ENCODE data around the gene ATCAY.
"Not testable (repeated sequence)": the region's sequence is repeated elsewhere in the genome, so short reads cannot be mapped to it uniquely, and the experiment has no call there.

Gene ATCAY

GRCh38 chr19:3902317-3902973 is 22.0 kb downstream of the ATCAY start:
- no peak for DNase-seq (ENCODE audit: low spot score)

- DNase-seq (ENCODE audit: low spot score) = no peak
Observed at GRCh38 chr19:3904233-3904632, 23.7 kb downstream of the ATCAY start.

- DNase-seq (ENCODE audit: low spot score) = no peak
Observed at GRCh38 chr19:3907626-3908265, 27.3 kb downstream of the ATCAY start.

GRCh38 chr19:3908266-3909054 is 28.0 kb downstream of the ATCAY start:
- no peak for DNase-seq (ENCODE audit: low spot score)

- DNase-seq (ENCODE audit: low spot score) = no peak
Observed at GRCh38 chr19:3910105-3910504, 29.6 kb downstream of the ATCAY start.

- no peak for DNase-seq (ENCODE audit: low spot score)
Observed at GRCh38 chr19:3914199-3914598, 33.7 kb downstream of the ATCAY start.

GRCh38 chr19:3916033-3916432 is 35.5 kb downstream of the ATCAY start:
- DNase-seq (ENCODE audit: low spot score) = no peak

- DNase-seq (ENCODE audit: low spot score) = no peak
Observed at GRCh38 chr19:3919793-3920192, 39.3 kb downstream of the ATCAY start.

GRCh38 chr19:3923096-3923758 is 42.7 kb downstream of the ATCAY start:
- no peak for DNase-seq (ENCODE audit: low spot score)

GRCh38 chr19:3923912-3924311 is 43.4 kb downstream of the ATCAY start:
- DNase-seq (ENCODE audit: low spot score) = no peak

- DNase-seq (ENCODE audit: low spot score) = no peak
Observed at GRCh38 chr19:3931041-3931440, 50.6 kb downstream of the ATCAY start.

GRCh38 chr19:3932931-3933810 is 52.7 kb downstream of the ATCAY start, which contains the start of gene NMRK2:
NMRK2 (plus strand) TSS chr19:3933069; CDS start chr19:3933672, 603 bp downstream.
- DNase-seq (ENCODE audit: low spot score) = no peak

- no peak for DNase-seq (ENCODE audit: low spot score)
Observed at GRCh38 chr19:3936506-3937442, 56.3 kb downstream of the ATCAY start.

GRCh38 chr19:3938300-3938950 is 57.9 kb downstream of the ATCAY start:
- DNase-seq (ENCODE audit: low spot score) = not testable (repeated sequence)

- DNase-seq (ENCODE audit: low spot score) = no peak
Observed at GRCh38 chr19:3942790-3943409, 62.4 kb downstream of the ATCAY start.

GRCh38 chr19:3944018-3944721 is 63.7 kb downstream of the ATCAY start:
- no peak for DNase-seq (ENCODE audit: low spot score)

- DNase-seq (ENCODE audit: low spot score) = no peak
Observed at GRCh38 chr19:3945838-3946237, 65.4 kb downstream of the ATCAY start.

- DNase-seq (ENCODE audit: low spot score) = not testable (repeated sequence)
Observed at GRCh38 chr19:3947316-3947933, 66.9 kb downstream of the ATCAY start.

Measured in AG20443 (cell line).